Measurements from ENCODE around the gene SPDEF. TPM values are rescaled to one million over a fixed set of nuclear protein-coding genes. Genes with fewer than 3 reads are reported as not detected.
A peak's percentile ranks its signal among the peaks of the same experiment; 100 is the strongest.

SPDEF gene
- total RNA-seq, 2 donors from 2014 or later, result not detected

DNA sequence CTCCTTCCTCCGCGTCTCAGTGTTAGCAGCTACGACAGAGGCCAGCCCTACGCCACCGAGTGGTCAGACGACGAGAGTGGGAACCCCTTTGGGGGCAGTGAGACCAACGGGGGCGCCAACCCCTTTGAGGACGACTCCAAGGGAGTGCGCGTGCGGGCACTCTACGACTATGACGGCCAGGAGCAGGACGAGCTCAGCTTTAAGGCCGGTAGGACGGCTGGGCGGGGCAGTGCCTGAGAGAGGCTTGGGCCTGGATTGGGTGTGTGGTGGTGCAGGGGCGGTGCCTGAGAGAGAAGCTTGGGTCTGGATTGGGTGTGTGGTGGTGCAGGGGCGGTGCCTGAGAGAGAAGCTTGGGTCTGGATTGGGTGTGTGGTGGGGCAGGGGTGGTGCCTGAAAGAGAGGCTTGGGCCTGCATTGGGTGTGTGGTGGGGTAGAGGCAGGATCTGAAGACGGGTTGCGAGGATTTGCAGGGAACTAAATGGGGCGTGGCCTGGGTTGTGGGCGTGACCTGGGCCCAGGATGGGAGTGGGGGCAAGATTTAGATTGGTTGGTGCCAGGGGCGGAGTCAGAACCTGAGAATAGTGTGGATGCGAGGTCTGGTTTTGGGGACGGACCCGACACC lies 24.4 kb downstream of the SPDEF start:
- H3K36me3 ChIP-seq (replicated peaks in 1 of 2; ENCODE audit: insufficient read depth in 1 of 2, low read depth in 2 of 2), result no peaks in the 10 kb centered on the region
- intact Hi-C loops (cut with DNase I), result no loop called here
- H3K9me3 ChIP-seq, result no peaks in the 10 kb centered on the region
- no peak overlapping the region for H3K4me3 ChIP-seq
- ATAC-seq (no peak), DNase-seq (peak in 2 of 4 donors; percentile 31 to 40)
- H3K4me1 ChIP-seq, result peaks cover 11% of the 10 kb centered on the region
- no peaks in the 10 kb centered on the region for H3K27me3 ChIP-seq
- TF ChIP-seq POLR2A (IDR thresholded peaks at IDR 0.05), result peak in 1 of 3 donors; percentile 10
- TF ChIP-seq, protein P1, sequence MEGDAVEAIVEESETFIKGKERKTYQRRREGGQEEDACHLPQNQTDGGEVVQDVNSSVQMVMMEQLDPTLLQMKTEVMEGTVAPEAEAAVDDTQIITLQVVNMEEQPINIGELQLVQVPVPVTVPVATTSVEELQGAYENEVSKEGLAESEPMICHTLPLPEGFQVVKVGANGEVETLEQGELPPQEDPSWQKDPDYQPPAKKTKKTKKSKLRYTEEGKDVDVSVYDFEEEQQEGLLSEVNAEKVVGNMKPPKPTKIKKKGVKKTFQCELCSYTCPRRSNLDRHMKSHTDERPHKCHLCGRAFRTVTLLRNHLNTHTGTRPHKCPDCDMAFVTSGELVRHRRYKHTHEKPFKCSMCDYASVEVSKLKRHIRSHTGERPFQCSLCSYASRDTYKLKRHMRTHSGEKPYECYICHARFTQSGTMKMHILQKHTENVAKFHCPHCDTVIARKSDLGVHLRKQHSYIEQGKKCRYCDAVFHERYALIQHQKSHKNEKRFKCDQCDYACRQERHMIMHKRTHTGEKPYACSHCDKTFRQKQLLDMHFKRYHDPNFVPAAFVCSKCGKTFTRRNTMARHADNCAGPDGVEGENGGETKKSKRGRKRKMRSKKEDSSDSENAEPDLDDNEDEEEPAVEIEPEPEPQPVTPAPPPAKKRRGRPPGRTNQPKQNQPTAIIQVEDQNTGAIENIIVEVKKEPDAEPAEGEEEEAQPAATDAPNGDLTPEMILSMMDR (IDR thresholded peaks at IDR 0.05), result no peak
- WGBS, 2 donors, result 81 to 93% methylated on average over 29 of the region's 29 CpGs
- no peak overlapping the region for H3K27ac ChIP-seq

DNA sequence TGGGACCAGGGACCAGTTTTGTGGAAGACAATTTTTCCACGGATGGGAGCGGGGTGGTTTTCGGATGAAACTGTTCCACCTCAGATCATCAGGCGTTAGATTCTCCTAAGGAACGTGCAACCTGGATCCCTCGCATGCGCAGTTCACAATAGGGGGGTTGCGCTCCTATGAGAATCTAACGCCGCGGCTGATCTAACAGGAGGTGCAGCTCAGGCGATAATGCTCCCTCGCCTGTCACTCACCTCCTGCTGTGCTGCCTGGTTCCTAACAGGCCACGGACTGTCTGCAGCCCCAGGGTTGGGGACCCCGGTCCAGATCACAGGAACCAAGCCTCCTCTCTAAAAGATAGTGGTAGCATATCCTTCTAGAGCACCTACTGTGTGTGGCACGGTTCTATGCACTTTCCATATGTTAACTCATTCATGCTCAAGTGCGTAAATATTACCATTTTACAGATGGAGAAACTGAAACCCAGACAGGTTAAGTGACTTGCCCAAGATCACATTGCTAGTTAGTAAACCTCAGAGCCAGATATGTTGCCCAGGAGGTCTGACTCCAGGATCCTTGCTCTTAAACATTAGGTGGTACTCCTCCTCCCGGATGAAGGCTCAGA lies 25.3 kb downstream of the SPDEF start:
- Histone ChIP-seq H3K9me3 (no peaks in the 10 kb centered on the region), H3K4me1 (peaks cover 10% of the 10 kb centered on the region), H3K27me3 (no peaks in the 10 kb centered on the region), H3K36me3 (replicated peaks in 1 of 2; ENCODE audit: insufficient read depth in 1 of 2, low read depth in 2 of 2) (no peaks in the 10 kb centered on the region), H3K4me3 (no peak overlapping the region), H3K27ac (no peak overlapping the region)
- no peak for DNase-seq
- intact Hi-C loops (cut with DNase I), result no loop called here
- 89 to 93% methylated on average over 13 to 18 of the region's 18 CpGs for WGBS, 2 donors
- ATAC-seq, result no peak
- TF ChIP-seq, protein P1 (IDR thresholded peaks at IDR 0.05), result no peak
- TF ChIP-seq POLR2A (IDR thresholded peaks at IDR 0.05), result no peak

DNA sequence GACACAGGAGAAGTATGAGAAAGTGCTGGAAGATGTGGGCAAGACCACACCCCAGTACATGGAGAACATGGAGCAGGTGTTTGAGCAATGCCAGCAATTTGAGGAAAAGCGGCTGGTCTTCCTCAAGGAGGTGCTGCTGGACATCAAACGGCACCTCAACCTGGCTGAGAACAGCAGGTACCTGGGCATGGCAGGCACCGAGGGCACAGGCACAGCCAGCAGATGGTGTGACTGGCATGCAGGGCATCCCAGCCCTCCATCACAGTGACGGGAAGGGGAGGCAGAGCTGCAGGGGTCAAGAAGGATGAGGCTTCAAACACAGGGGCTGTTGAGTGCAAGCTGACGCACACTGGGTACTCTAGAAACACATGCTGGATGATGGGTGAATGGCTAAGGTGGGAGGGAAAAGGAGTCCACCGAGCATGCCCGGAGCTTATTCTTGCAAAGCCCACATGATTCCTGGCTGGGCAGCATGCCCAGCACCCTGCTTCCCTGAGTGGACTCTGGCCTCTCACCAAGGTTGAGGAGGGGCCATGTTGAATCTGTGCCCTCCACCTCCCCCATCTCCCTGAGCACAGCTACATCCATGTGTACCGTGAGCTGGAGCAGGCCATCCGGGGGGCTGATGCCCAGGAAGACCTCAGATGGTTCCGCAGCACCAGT lies 26.3 kb downstream of the SPDEF start:
- no peak for ATAC-seq
- peak in 3 of 4 donors; percentile 57 to 75 (median 63) for DNase-seq
- Histone ChIP-seq H3K27me3 (no peaks in the 10 kb centered on the region), H3K9me3 (no peaks in the 10 kb centered on the region), H3K4me1 (peaks cover 10% of the 10 kb centered on the region), H3K27ac (no peak overlapping the region), H3K4me3 (no peak overlapping the region), H3K36me3 (replicated peaks in 1 of 2; ENCODE audit: insufficient read depth in 1 of 2, low read depth in 2 of 2) (no peaks in the 10 kb centered on the region)
- intact Hi-C loops (cut with DNase I), result no loop called here
- 50 to 51% methylated on average over 10 of the region's 10 CpGs for WGBS, 2 donors
- TF ChIP-seq, protein P1 (IDR thresholded peaks at IDR 0.05), result no peak
- TF ChIP-seq POLR2A (IDR thresholded peaks at IDR 0.05), result no peak

DNA sequence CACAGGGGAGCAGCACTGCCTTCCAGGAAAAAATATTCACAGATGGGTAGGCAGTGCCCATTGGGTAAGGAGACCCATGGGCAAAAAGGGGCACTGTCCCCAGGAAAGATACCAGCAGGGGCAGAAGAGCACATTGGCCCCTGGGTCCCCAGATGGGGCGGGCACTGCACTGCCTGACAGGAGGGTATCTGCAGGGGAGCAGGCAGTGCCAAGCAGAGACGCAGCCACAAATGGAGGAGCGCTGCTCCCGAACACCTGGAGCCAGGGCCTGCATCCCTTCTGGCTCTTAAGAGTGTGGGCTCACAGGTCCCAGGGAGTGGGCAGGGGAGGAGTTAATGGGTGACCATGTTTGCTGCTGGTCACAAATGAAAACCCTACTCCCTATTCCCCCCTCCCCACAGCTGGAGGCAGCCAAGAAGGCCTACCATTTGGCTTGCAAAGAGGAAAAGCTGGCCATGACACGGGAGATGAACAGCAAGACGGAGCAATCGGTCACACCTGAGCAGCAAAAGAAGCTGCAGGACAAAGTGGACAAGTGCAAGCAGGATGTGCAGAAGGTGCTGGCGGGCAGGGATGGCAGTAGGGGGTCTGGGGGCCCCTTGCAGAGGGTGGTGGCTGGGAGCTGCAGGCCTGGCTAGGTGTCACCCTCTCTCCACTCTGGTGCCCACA lies 27.0 kb downstream of the SPDEF start:
- Histone ChIP-seq H3K36me3 (replicated peaks in 1 of 2; ENCODE audit: insufficient read depth in 1 of 2, low read depth in 2 of 2) (no peaks in the 10 kb centered on the region), H3K27ac (no peak overlapping the region), H3K9me3 (no peaks in the 10 kb centered on the region), H3K4me3 (no peak overlapping the region), H3K27me3 (no peaks in the 10 kb centered on the region), H3K4me1 (peaks cover 10% of the 10 kb centered on the region)
- no peak for ATAC-seq
- intact Hi-C loops (cut with DNase I), result no loop called here
- no peak for TF ChIP-seq POLR2A (IDR thresholded peaks at IDR 0.05)
- TF ChIP-seq, protein P1 (IDR thresholded peaks at IDR 0.05), result no peak
- 92 to 100% methylated on average over 7 to 8 of the region's 8 CpGs for WGBS, 2 donors
- DNase-seq, result no peak

Data from body of pancreas (tissue), 4 donors.